Measurements from ENCODE around the gene SLC22A23. TPM values are rescaled to one million over a fixed set of nuclear protein-coding genes. Genes with fewer than 3 reads are reported as not detected.

The SLC22A23 gene
- total RNA-seq, 1 donor from 2014 or later = 19.2 TPM

GRCh38 chr6:3371222-3371949 lies 85.5 kb downstream of the SLC22A23 start:
- TF ChIP-seq, protein P1, sequence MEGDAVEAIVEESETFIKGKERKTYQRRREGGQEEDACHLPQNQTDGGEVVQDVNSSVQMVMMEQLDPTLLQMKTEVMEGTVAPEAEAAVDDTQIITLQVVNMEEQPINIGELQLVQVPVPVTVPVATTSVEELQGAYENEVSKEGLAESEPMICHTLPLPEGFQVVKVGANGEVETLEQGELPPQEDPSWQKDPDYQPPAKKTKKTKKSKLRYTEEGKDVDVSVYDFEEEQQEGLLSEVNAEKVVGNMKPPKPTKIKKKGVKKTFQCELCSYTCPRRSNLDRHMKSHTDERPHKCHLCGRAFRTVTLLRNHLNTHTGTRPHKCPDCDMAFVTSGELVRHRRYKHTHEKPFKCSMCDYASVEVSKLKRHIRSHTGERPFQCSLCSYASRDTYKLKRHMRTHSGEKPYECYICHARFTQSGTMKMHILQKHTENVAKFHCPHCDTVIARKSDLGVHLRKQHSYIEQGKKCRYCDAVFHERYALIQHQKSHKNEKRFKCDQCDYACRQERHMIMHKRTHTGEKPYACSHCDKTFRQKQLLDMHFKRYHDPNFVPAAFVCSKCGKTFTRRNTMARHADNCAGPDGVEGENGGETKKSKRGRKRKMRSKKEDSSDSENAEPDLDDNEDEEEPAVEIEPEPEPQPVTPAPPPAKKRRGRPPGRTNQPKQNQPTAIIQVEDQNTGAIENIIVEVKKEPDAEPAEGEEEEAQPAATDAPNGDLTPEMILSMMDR (IDR thresholded peaks at IDR 0.05) = no peak
- ATAC-seq (no peak), DNase-seq (no peak)
- peak overlapping the region; percentile 1 for H3K27ac ChIP-seq
- intact Hi-C loops (cut with DNase I) = no loop called here
- H3K27me3 ChIP-seq = no peaks in the 10 kb centered on the region
- no peaks in the 10 kb centered on the region for H3K9me3 ChIP-seq
- H3K4me3 ChIP-seq = no peak overlapping the region
- no peaks in the 10 kb centered on the region for H3K36me3 ChIP-seq
- no peaks in the 10 kb centered on the region for H3K4me1 ChIP-seq

DNA sequence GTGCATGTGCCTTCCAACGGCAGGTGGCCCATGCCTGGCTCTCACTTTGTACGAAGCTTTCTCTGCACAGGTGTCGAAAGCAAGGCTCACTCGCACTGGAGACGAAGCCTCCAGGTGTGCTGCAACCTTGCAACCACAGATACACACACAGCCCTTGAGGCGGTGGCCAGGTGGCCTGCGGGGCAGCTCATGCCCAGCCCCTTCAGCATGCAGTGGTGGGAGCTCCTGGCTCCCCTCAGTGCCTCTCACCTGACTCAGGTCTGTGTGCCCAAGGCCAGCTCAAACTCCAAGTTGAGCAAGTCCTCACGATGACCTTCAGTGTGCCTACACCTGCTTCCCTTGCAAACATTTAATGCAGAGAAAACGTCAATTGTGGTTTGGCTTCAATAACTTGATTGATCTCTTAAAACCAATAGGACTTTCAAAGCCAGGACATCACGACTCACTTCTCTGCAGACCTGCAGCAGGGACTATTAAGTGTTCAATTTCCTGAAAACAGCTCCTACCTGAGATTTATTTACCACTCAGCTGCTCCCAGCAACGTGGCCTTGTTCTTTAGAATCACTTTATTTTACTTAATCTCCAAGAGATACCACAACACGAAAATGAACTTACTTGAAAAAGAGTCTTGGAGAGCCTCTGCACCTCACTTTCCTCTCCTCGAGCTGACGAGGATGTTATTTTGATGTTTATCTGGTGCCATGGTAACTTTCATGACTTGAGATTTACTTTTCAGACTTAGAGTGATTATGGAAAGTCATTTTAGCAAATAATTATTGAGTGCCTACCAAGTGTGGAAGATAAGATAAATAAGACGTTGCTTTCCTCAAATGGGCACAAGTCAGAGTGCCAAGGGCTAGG lies 86.3 kb downstream of the SLC22A23 start:
- H3K9me3 ChIP-seq = no peaks in the 10 kb centered on the region
- DNase-seq (no peak), ATAC-seq (peak; percentile 29)
- H3K4me1 ChIP-seq = no peaks in the 10 kb centered on the region
- H3K4me3 ChIP-seq = no peak overlapping the region
- peak overlapping the region; percentile 1 for H3K27ac ChIP-seq
- H3K36me3 ChIP-seq = no peaks in the 10 kb centered on the region
- TF ChIP-seq, protein P1 (IDR thresholded peaks at IDR 0.05) = no peak
- no peaks in the 10 kb centered on the region for H3K27me3 ChIP-seq
- intact Hi-C loops (cut with DNase I) = no loop called here

GRCh38 chr6:3369985-3370360 lies 86.9 kb downstream of the SLC22A23 start:
- Histone ChIP-seq H3K27ac (no peak overlapping the region), H3K27me3 (no peaks in the 10 kb centered on the region), H3K9me3 (no peaks in the 10 kb centered on the region), H3K36me3 (no peaks in the 10 kb centered on the region), H3K4me1 (no peaks in the 10 kb centered on the region), H3K4me3 (no peak overlapping the region)
- DNase-seq = no peak
- intact Hi-C loops (cut with DNase I) = no loop called here
- TF ChIP-seq, protein P1 (IDR thresholded peaks at IDR 0.05) = no peak
- ATAC-seq = no peak

DNA sequence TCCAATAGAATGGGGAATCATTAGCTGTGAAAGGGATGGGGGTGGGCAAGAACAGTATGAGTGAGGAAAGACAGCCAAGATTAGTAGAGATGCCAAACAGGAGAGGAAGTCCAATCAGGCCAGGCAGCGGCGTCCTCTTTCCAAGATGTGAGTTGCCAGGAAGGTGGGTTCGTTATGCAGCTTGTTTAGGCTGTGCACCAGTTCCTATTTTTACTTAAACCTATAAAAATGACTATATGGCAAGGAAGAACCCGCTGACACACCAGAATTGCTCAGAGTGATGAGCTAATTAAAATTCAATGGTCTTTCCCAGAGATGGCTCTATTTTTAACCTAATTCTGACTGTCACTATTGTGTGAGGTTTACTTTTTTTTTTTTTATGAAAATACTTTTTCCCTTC lies 88.2 kb downstream of the SLC22A23 start:
- intact Hi-C loops (cut with DNase I) = no loop called here
- no peak overlapping the region for H3K27ac ChIP-seq

DNA sequence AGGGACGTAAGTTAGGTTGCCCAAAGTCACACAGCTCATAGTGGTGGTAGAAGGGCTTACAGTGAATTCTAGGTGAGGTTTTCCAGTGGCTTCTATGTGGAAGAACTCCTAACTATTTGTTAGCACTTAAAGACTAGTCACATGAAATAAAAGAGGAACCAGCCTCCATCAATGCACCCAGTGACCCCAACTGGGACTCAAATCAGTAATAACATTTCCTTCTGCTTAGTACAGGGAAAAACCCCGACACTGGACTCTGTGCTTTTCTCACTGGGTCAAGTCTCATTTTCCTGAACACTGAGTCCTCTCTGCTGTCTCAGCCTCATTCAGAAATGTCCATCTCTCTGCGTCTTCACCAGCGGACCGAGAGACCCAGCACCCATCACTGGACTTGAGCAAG lies 89.2 kb downstream of the SLC22A23 start:
- DNase-seq = no peak
- intact Hi-C loops (cut with DNase I) = no loop called here
- no peaks in the 10 kb centered on the region for H3K27me3 ChIP-seq
- no peaks in the 10 kb centered on the region for H3K4me1 ChIP-seq
- no peak overlapping the region for H3K27ac ChIP-seq
- no peak for ATAC-seq
- no peaks in the 10 kb centered on the region for H3K36me3 ChIP-seq
- no peaks in the 10 kb centered on the region for H3K9me3 ChIP-seq
- H3K4me3 ChIP-seq = no peak overlapping the region
- TF ChIP-seq, protein P1 (IDR thresholded peaks at IDR 0.05) = no peak

More for the DNA sequence above, 88.2 kb downstream of the SLC22A23 start:
- H3K4me3 ChIP-seq = no peak overlapping the region
- H3K4me1 ChIP-seq = no peaks in the 10 kb centered on the region
- no peaks in the 10 kb centered on the region for H3K36me3 ChIP-seq
- ATAC-seq (no peak), DNase-seq (no peak)
- no peaks in the 10 kb centered on the region for H3K9me3 ChIP-seq
- TF ChIP-seq, protein P1 (IDR thresholded peaks at IDR 0.05) = no peak
- H3K27me3 ChIP-seq = no peaks in the 10 kb centered on the region
